DMS53 (cell line): ENCODE measurements around the gene HHATL.

Source experiments
- DNase-seq: peaks from one replicate; lab custom pipeline; 2025; lab: John Stamatoyannopoulos, UW

HHATL gene, protein sequence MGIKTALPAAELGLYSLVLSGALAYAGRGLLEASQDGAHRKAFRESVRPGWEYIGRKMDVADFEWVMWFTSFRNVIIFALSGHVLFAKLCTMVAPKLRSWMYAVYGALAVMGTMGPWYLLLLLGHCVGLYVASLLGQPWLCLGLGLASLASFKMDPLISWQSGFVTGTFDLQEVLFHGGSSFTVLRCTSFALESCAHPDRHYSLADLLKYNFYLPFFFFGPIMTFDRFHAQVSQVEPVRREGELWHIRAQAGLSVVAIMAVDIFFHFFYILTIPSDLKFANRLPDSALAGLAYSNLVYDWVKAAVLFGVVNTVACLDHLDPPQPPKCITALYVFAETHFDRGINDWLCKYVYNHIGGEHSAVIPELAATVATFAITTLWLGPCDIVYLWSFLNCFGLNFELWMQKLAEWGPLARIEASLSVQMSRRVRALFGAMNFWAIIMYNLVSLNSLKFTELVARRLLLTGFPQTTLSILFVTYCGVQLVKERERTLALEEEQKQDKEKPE

DNA sequence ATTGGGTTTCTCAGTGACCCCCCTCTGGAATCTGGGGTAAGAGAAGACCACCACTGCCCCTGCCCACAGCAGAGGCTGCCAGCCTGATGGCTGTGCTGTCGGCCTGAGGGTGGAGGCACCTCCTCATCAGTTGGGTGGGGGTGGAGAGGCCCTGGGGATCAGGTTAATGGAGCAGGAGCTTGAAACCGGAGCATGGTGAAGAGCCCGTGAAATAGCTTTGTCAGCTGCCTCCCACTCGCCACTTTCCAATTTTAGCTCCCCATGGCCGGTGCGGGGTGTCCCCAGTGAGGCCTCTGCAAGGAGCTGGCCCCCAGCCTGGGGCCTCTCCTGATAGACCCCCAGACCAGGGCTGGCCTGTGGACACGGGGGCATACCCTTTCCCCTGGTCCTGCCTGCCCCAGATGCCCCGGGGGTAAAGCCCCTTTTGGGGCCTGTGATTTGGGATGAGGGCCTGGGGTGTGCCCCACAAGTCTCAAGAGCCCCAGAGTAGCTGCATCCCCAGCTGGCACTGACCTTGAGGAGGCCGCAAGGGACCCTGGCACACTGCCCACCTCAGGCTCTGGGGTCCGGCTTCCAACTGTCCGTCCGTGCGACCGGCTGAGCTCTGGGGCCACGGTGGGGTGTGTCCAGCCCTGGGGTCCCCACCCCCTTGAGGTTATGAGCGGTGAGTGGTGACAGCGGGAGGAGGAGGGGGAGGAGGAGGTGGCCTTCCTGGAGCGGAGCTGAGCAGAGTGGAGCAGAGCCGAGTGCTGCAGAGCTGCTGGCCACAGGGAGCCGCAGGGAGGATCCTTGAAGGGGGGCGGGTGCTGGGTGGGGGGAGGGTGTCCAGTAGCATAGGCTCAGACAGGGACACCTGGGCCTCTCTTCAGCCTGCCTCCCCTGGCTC is at the start of gene HHATL:
HHATL (minus strand) TSS at position 733 of the 886 bp plus-strand sequence. CDS start 1,972 bp downstream, outside the sequence.
- DNase-seq = no peak

DNA sequence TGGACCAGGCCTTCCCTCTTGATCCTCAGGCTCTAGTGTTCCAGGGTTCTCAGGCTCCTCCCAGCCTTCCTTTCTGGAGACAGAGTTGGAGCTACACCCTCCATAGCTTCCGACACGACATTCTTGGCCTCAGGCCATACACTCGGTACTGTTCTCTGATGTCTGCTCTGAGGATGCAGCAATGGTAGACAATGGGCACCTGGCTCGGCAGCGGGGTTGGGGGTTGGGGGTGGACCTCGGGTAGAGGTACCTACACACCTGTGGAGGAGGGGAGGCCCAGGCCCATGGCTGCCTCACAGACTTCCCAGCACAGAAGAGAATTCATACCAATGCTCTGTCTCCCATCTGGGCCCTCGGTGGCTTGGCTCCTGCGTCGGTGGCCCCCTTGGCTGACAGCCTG is 49.0 kb upstream of the HHATL start:
- no peak for DNase-seq

DNA sequence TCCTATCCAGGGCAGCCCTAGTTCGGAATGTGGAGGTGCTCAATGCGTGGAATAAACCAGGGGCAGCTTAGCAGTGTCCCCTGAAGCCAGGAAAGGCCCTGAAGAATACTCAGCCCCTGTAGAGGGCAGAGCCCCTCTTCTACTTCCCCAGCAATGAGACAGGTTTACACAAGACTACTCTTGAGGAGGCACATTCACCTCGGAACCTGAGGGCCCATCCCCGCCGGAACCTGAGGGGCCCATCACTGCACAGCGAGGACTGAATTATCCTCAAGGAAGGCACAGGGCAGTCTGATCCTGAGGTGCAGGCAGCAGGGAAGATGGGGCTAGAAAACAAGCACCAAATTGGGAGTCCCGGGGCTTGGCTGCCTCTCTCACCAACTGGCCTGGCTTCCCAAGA is 48.2 kb upstream of the HHATL start:
- DNase-seq = no peak

DNA sequence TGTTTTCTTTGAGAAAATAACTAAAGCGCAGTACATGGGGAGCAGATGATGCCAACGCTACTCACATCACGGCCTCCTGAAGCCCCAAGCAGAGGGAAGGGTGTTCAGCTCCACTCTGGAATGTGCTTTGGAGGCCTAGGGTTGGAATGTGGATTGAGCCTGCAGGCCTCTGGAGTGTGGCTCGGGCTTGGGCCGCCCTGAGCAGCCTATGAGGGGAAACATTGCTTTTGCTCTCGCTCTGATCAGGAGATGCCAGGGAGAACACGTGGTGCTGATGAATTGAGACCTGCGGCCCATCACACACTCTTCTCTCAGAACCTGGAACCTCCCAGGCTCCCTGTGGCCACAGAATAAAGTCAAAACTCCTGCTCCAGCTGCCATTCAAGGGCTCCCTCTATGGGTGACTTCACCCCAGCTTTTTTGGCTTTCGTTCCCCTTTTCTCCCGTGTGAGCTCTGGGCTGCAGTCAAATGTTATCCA is 47.2 kb upstream of the HHATL start:
- no peak for DNase-seq

DNA sequence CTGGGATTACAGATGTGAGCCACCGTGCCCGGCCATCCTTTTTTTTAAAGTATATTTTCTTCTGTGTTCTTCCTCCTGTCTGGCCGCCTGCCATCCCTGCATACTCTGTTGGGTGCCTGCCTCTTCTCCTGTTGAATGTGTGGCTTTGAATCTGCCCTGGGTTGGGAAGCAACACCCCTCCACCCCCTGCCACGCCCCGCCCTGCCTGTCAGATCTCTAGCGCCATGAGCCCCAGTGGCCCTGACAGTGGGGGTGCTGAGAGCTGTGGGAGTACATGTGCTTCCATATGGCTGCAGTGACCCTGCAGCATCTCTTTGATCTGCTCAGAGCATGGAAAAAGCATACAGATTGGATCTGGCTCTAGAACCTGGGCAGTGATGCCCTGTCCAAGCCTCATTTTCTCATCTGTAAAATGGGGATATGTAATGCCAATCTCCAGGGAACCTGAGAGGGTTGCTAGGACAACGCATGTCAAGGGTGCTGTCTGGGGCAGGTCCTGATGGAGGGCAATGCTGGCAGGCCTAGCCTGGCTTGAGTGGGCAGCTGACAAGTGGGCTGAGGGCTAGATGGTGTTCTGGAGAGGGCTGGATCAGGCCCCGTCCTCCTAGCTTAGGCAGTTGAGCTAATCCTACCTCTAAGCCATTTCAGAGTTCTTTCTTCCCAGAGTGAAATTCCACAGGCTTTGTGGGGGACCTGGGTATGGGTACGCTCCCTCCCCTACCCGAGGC is 46.6 kb upstream of the HHATL start:
- no peak for DNase-seq

DNA sequence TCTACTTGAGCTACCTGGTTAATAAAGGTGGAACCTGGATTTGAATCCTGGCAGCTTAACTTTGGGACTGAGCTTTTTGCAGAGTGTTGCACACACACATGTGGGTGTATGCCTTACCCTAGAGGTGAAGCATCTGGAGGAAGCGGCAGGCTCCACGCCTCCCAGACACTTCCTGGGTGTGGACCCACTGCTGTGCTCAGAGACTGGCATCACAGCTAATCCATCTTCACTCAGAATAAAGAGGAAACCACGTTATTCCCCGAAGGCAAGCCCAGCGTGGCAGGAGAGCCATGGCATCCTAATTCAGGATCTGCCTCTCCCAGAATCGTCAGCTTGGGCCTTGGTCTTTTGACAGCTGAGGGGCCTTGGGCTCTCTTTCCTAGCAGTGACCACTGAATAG is 45.0 kb upstream of the HHATL start:
- no peak for DNase-seq

DNA sequence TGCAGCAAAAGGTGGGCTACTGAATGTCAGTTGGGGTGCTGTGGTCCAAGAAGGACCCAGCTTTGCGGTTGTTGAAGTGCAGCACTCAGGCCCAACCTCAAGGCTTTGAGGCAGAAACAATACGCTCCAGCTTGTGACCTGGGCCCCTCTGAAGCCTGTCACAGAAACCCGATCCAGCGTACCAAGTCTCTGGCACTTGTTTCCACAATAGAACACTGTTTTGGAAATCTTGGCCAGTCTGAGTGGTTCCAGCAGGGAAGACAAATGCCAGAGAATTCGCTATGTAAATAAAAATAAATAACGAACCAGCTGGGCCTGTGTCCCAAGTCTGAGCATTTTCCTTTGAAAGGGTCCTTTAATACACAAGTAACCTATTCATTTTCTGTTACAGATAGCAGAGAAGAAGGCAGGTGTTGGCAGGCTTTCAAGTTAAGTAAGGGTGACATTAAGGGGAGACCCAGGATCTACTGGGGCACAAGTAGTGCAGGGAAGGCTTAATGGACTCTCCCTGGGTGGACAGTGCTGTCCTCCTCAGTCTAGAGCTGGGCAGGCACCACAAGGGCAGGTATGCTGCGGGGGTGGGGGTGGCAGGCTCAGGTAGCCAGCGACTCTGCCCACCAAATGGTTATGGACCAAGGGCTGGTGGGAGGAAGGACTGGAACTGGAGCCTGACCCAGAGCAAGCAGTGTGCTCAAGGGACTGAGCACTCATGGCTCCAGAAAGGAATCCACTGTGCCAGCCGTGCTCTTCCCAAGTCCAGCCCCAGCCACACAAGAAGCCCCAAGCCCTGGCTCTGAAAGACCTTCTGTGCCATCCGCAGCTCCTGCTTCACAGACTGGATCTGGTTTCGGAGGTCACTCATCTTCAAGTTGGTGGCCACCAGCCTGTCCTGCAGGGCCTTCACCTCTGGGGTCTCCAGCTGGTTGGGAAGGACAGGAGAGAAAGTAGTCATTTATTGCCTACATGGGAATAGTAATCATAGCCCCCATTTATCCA is 44.2 kb upstream of the HHATL start:
- DNase-seq = no peak

DNA sequence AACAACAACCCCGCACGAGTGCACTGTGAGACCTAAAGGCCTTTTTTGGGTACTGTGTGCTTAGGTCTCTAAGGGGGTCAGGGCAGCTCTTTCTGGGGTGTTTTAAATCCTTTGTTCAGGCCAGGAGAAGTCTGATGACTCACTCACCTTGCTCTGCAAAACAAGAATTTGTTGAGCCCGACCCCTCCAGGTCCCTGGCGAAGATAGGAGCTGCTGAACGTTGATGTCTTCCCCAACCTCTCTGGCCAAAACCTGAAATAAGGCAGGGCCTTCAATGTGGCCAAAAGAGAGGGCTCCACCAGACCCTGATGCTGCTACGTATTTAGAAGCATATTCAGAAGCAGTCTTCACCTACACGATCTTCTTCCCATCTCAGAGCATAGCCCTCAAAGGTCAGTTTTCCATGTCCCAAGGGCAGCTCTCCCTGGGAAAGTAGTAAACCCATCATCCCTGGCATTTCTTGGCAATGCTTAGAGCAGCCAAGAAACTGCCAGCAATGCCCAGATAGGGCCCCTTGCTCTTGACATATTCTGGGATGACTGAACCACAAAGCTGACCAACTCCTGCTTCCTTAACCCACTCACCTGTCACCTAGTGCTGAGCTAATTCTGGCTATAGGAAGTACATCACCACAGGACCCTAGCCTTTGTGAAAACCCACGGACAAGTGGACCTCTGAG is 43.3 kb upstream of the HHATL start:
- no peak for DNase-seq

DNA sequence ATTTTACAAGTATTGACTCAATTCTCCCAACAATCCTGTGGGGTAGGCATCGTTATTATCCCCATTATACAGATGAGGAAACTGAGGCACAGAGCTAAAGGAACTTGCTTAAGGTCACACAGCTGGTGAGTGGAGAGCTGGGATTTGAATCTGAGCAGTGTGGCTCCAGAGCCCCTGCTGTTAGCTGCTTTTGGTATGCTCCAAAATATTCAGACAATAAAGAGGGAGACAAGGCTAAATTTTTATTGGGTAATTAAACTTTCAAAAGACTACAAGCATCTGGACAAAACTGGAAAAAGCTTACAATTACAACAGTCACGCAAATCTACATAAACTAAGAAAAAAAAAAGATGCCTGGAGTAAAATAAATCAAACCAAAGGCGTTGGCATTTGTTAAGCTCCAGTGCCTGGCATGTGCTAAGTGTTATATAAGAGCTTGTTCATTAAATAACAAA is 42.7 kb upstream of the HHATL start:
- no peak for DNase-seq

DNA sequence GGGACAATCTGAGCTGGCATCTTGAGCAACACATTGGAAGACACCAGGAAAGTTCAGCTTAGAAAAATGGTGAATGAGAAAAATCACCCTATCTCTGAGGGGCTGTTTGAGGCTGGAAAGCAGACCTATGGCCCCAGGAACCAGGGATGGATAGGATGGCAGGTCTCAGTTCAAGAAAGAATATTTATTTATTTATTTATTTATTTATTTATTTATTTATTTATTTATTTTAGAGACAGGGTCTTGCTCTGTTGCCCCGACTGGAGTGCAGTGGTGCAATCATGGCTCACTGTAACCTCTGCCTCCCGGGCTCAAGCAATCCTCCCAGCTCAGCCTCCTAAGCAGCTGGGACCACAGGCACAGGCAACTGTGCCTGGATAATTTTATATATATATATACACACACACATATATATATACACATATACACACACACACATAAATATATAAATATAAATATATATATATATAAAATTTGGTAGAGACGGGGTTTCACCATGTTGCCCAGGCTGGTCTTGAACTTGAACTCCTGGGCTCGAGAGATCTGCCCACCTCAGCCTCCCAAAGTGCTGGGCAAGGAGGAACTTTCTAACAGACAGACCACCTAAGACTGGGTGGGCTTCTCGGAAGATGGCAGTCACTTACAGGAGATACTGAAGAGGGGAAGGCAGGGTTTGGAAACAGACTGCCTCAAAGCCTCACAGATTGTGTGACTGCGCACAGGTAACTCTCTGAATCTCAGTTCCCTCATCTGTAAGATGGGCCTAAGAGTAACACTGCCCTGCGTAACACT is 40.8 kb upstream of the HHATL start:
- DNase-seq = no peak

DNA sequence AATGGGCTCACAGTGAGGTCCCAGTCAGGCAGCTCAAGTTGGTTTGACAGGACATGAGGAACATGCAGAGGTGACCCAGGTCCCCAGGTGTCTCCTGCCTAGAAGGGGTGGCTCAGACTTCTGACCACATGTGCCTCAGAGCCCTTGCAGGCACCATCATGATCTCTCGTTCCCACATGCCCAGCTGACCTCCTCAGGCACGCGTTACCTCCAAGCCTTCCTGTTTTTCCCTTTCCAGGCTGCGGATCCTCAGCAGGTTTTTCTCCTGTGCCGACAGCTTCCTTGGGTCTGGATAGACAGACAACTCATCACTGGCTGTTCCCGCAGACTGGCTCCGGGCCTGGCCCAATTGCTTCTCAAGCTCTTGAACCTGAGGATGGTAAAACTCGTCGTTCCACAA is 40.1 kb upstream of the HHATL start:
- DNase-seq = no peak

DNA sequence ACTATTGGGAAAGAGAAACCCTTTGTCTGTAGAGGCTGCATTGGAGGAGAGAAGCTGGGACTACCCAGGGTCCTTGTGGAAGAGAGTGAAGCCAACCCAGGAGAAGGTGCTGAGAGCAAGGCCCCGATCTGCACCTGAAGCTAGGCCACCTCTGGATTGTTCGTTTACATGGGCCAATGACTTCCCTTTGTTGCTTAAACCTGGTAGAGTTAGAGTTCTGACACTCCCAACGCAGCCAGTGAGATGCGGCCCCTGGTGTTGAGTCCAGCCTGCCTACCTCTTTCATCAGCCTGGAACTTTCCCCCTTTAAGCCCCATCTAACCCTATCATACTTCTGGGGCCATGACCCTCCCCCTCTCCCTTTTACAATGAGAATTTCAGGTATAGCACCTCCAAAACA is 39.7 kb upstream of the HHATL start:
- no peak for DNase-seq

DNA sequence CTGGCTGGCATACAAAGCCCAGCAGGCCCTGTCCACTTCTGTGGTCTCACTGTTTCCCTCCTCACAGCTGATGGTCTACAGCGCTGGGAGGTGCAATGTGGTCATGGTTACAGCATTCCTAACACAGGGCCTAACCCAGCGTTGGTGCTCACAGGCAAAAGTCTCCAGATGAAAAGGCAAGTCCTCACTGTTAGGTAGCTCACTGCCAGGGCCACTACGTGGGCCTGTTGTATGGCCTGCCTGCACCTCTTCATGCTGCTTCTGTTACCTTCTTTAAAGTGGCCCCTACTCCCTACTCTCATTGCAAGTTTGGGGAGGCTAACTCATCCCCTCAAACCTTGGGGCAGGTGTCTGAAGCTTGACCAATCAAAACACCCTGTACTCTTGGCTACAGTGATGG is 39.2 kb upstream of the HHATL start:
- no peak for DNase-seq

DNA sequence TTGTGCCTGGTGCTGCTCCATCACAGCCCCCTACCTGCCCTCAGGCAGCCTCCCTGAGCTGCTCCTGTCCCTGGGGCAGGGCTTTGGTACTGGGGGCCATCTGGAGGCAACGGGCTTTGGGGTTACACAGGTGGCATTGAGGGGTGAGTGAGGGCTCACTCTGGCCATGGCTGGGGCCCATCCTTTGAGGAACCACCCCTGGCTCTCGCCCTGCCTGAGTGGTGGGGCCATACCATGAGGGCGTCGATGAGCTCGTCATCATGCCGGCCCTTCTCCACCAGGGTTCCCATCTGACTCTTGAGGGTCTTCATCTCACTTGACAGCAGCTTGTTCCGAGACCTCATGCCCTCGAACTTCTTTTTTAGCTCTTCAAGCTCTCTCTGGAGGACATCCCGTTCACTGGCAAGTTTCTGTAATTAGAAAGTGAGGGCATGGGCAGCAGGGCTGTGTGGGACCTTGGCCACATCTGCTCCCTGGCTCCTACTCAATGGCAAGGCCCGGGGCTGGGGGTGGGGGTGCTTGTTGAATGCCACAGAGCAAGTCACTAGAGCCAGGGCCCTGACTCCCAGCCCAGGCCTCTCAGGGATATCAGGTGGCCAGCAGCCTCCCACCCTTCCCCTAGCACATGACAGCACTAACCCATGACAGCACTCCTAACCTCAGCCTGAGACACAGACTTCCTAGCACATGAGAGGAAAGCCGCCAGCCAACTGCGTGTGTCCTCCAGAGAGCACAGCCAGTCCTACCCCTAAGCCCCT is 37.0 kb upstream of the HHATL start:
- no peak for DNase-seq

DNA sequence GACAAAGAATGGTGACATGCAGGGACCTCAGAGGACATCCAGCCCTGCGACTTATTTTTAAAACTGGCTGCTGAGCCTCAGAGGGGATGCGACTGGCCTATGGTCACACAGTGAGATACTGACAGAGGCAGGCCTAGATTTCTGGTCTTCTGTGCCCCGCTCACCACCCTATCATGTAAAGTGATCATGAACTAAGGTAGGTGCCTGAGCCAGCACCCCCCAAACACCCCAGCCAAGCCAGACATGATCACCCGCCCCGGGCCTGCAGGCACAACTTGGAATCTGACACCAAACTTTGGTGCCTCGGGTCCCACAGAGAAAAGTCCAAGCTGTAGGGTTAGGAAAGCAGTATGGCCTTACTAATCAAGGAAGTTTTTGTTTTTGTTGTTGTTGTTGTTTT is 33.9 kb upstream of the HHATL start:
- DNase-seq = no peak

DNA sequence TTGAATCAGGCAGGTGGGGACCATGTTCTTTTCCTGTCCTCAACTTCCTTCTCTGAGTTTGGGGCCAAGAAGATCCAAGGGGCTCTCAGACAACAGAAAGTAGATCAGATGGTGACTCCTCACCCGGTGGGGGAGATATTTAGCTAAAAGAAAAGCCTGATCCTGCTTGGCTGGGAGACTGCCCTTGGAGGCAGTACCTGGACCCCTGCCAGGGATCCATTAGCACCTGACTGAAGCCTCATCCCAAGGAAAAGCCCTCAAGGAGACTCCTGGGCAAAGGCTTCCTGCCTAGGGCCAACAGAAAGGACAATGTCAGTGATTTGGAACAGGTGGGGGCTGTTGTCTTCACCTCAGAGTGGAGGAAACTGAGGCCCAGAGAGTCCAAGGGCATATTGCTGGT is 33.5 kb upstream of the HHATL start:
- DNase-seq = no peak

DNA sequence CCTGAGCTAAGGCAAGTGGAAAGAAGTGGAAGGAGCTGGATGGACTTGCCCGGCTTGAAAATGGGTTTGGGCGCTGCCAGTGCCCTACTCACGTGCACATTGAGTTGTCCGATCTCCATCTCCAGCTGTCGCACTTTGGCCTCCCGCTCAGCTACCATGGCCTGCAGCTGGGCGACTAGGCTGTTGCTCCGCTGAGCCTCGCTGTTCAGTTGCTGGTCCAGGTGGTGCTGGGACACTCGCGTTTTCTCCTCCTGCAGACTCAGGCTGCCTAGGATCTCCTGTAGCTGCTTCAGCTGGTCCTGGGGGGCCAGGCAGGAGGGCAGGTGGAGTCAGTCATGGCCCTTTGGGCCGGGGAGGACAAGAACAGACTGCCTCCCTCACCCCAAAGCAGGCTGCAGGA is 33.0 kb upstream of the HHATL start:
- DNase-seq = no peak

DNA sequence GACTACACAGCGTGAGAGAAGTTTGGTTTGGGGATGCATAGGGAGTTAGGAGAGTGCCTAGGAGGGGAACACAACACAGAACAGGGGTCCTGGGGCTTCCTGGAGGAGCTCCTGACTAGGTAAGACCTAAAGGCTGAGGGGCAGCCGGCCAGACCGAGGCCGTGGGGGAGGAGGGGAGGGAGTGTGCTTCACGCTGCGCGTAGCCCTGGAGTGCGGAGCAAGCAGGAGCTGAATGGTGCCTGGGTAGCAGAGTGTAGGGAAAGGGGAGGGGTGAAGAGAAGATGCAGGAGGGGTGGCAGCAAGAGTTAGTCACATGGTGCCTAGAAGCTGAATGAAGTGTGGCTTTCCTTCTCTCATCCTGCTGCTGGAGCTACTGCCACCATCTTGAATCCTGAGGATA is 32.4 kb upstream of the HHATL start:
- no peak for DNase-seq
